Endothelial cell of umbilical vein (primary cell): ENCODE measurements around the gene FOXL1. TPM values are rescaled to one million over a fixed set of nuclear protein-coding genes. Genes with fewer than 3 reads are reported as not detected.

Experiments
- BruUV-seq: library from RNA; stranded (reverse); fragments of 400-500 nt; replicated peaks from 2 replicates; lab custom pipeline; 2021; lab: Mats Ljungman, UMichigan
- CTCF ChIA-PET: fragments of 300-600, 350-600 bp; sonication (Branson Sonifier 250); formaldehyde crosslinking; loops from one replicate; lab custom pipeline; 2021; ENCODE audit warnings: antibody characterized with exemption, inconsistent platforms; lab: Charles Lee
- POLR2A ChIA-PET: fragments of 300-600, 350-600 bp; sonication (Branson Sonifier 250); formaldehyde crosslinking; loops from one replicate; lab custom pipeline; 2021; ENCODE audit warnings: antibody characterized with exemption, inconsistent platforms; lab: Charles Lee
- DNase-seq: peaks from one replicate; pipeline ENCODE4 v3.0.0-alpha.2; 2011; ENCODE audit warnings: low read depth, low spot score
- FAIRE-seq: peaks from 2 replicates; lab custom pipeline; 2011; peaks lifted over from hg19 to GRCh38; lab: Jason Lieb, UNC
- H2AFZ ChIP-seq: 2 replicates; pipeline ENCODE4 v1.6.0; 2012; ENCODE audit warnings: low read depth, low read length, control low read depth, inconsistent platforms
- H3K27ac ChIP-seq: 2 replicates; pipeline ENCODE4 v1.5.1; 2011; ENCODE audit warnings: low read depth, mild to moderate bottlenecking, control low read depth, low read length, moderate library complexity; ENCODE audit not compliant: insufficient read depth
- H3K27me3 ChIP-seq, 2 experiments: 2 replicates each; pipeline versions ENCODE4 v1.6.0 to v1.6.1; 2011; ENCODE audit warnings: low read length in 2 of 2, mixed read lengths in 1 of 2; ENCODE audit not compliant: control insufficient read depth in 2 of 2, insufficient read depth in 2 of 2
- H3K36me3 ChIP-seq, 2 experiments: 2 replicates in 1 of 2; 3 replicates in 1 of 2; pipeline ENCODE4 v1.5.1; 2011; ENCODE audit warnings: low read length in 2 of 2, mild to moderate bottlenecking in 1 of 2, moderate library complexity in 1 of 2; ENCODE audit not compliant: control insufficient read depth in 2 of 2, insufficient read depth in 2 of 2; ENCODE audit errors: extremely low read depth in 1 of 2
- H3K4me1 ChIP-seq: 3 replicates; pipeline ENCODE4 v1.5.1; 2011; ENCODE audit warnings: mild to moderate bottlenecking, low read length; ENCODE audit not compliant: control insufficient read depth, insufficient read depth; ENCODE audit errors: extremely low read depth
- H3K4me2 ChIP-seq: 2 replicates; pipeline ENCODE4 v1.6.1; 2011; ENCODE audit warnings: low read length, control low read depth, mixed read lengths; ENCODE audit not compliant: insufficient read depth
- H3K4me3 ChIP-seq, 3 experiments: fragments of 200-600 bp in 1 of 3; sonication (generic), shearing (Covaris generic) in 1 of 3; replicated peaks in 1 of 3; 2 replicates each; pipeline ENCODE4 v1.5.1; 2011 to 2016; ENCODE audit warnings: control low read depth in 3 of 3, low read length in 3 of 3, mild to moderate bottlenecking in 2 of 3, inconsistent platforms in 1 of 3, low read depth in 1 of 3, moderate library complexity in 1 of 3; ENCODE audit not compliant: insufficient read depth in 1 of 3
- H3K79me2 ChIP-seq: 2 replicates; pipeline ENCODE4 v1.6.0; 2012; ENCODE audit warnings: low read length, inconsistent platforms; ENCODE audit not compliant: control insufficient read depth, insufficient read depth
- H3K9ac ChIP-seq: replicated peaks from 2 replicates; pipeline ENCODE3; 2011; ENCODE audit warnings: low read length, control low read depth; ENCODE audit not compliant: insufficient read depth; ENCODE audit errors: extremely low read depth
- H3K9me1 ChIP-seq: replicated peaks from 3 replicates; pipeline ENCODE4 v1.6.0; 2011; ENCODE audit warnings: mild to moderate bottlenecking, low read length; ENCODE audit not compliant: control insufficient read depth, insufficient read depth; ENCODE audit errors: extremely low read depth
- H3K9me3 ChIP-seq: replicated peaks from 2 replicates; pipeline ENCODE4 v1.5.1; 2012; ENCODE audit warnings: low read length, inconsistent platforms; ENCODE audit not compliant: control insufficient read depth, insufficient read depth
- H4K20me1 ChIP-seq: replicated peaks from 2 replicates; pipeline ENCODE3; 2011; ENCODE audit warnings: mild to moderate bottlenecking, low read length; ENCODE audit not compliant: control insufficient read depth, insufficient read depth; ENCODE audit errors: extremely low read depth
- CTCF ChIP-seq, 2 donors: IDR thresholded peaks; 1 replicate in 1 of 2; 2 replicates in 1 of 2; pipeline ENCODE4 v1.5.1; 2011; ENCODE audit warnings: low read length in 2 of 2, mild to moderate bottlenecking in 2 of 2, moderate library complexity in 2 of 2, control low read depth in 1 of 2, inconsistent platforms in 1 of 2, low read depth in 1 of 2; ENCODE audit not compliant: insufficient read depth in 1 of 2; ENCODE audit errors: extremely low read depth in 1 of 2
- EZH2 ChIP-seq: IDR thresholded peaks from 2 replicates; pipeline ENCODE4 v1.6.1; 2012; ENCODE audit warnings: borderline replicate concordance, low read depth, mild to moderate bottlenecking, moderate library complexity, low read length, inconsistent platforms; ENCODE audit not compliant: severe bottlenecking
- FOS ChIP-seq: IDR thresholded peaks from 2 replicates; pipeline ENCODE4 v1.6.1; 2011; ENCODE audit warnings: mild to moderate bottlenecking, low read length, moderate library complexity, borderline replicate concordance; ENCODE audit not compliant: insufficient read depth
- GATA2 ChIP-seq: IDR thresholded peaks from 2 replicates; pipeline ENCODE4 v1.7.0; 2011; ENCODE audit warnings: low read depth, mild to moderate bottlenecking, moderate library complexity, mixed read lengths, low read length; ENCODE audit not compliant: insufficient read length, insufficient read depth
- JUN ChIP-seq: IDR thresholded peaks from 2 replicates; pipeline ENCODE4 v1.6.1; 2011; ENCODE audit warnings: borderline replicate concordance, low read depth; ENCODE audit not compliant: insufficient read length, insufficient read depth
- MAX ChIP-seq: IDR thresholded peaks from 2 replicates; pipeline ENCODE4 v1.6.1; 2011; ENCODE audit not compliant: insufficient read depth, insufficient read length
- MYC ChIP-seq: IDR thresholded peaks from one replicate; pipeline ENCODE4 v1.6.1; 2011; ENCODE audit warnings: mild to moderate bottlenecking, low read depth, low read length
- POLR2A ChIP-seq: IDR thresholded peaks from 2 replicates; pipeline ENCODE4 v1.6.1; 2012; ENCODE audit warnings: low read depth, mild to moderate bottlenecking, control low read depth, low read length
- POLR2AphosphoS5 ChIP-seq: IDR thresholded peaks from 2 replicates; pipeline ENCODE4 v1.6.1; 2012; ENCODE audit warnings: low read depth, mild to moderate bottlenecking, control low read depth, low read length, moderate library complexity; ENCODE audit not compliant: insufficient read depth
- dilution Hi-C: fragments of 300-500 bp; cut with MboI; formaldehyde crosslinking; loops from one replicate; pipeline ENCODE4 v1.15.0; 2019; ENCODE audit warnings: low sequenced_read_pairs; ENCODE audit not compliant: extremely low pct_ligation_motif_present
- intact Hi-C: fragments of 100-400 bp; cut with micrococcal nuclease; formaldehyde crosslinking; loops from one replicate; pipeline ENCODE4 v1.10.0; 2022
- polyA plus RNA-seq, 4 experiments: library from polyadenylated mRNA; depleted of rRNA in 3 of 4; stranded (reverse) in 3 of 4; unstranded in 1 of 4; fragments of >200 nt; gene quantifications; 2 replicates each; pipeline versions ENCODE4 v1.2.1 to v1.2.3, GENCODE V29; 2011 to 2012; ENCODE audit warnings: missing spikeins in 1 of 4
- total RNA-seq: library from RNA; stranded (reverse); gene quantifications from 2 replicates; pipeline ENCODE4 v1.2.3, GENCODE V29; 2021

FOXL1 gene
- total and polyA plus RNA-seq, 2 donors (not counting 3 experiments of a cell fraction or from before 2014, with no cell fraction given): 2.8 to 3.8 TPM

GRCh38 chr16:86565181-86565631 lies 13.1 kb upstream of the FOXL1 start:
- Histone ChIP-seq H3K4me2 (peak overlapping the region; percentile 98), H3K79me2 (peaks cover 49% of the 10 kb centered on the region), H3K9me1 (no peaks in the 10 kb centered on the region), H3K4me1 (peaks cover 18% of the 10 kb centered on the region), H3K36me3 (peaks cover 0 to 5% of the 10 kb centered on the region in 2 experiments), H4K20me1 (no peaks in the 10 kb centered on the region), H3K4me3 (peak overlapping the region; percentile 1 to 99 (median 94)), H3K9me3 (no peaks in the 10 kb centered on the region), H3K27me3 (no peaks in the 10 kb centered on the region), H3K27ac (peak overlapping the region; percentile 78), H3K9ac (peak overlapping the region; percentile 59), H2AFZ (peak overlapping the region; percentile 30)
- ChIA-PET CTCF (interaction anchor here (1.0 to 10.4 kb wide), 31 partner anchors 8 to 829 kb away, joined by 3 to 283 read pairs (median 6); partner anchors contain the start of gene FBXO31), POLR2A (interaction anchor here (0.6 to 1.7 kb wide), 3 partner anchors 169 to 497 kb away, joined by 5 to 6 read pairs (median 5); no protein-coding TSS in a partner anchor)
- no TSS peak for BruUV-seq
- dilution Hi-C loops (no loop called here), intact Hi-C loops (no loop called here)
- FAIRE-seq: no peak
- no peak for TF ChIP-seq JUN
- no peak for TF ChIP-seq POLR2A
- no peak for TF ChIP-seq GATA2
- TF ChIP-seq CTCF (IDR thresholded peaks at IDR 0.05; ENCODE audit: extremely low read depth in 1 of 2, insufficient read depth in 1 of 2, low read depth in 1 of 2, low read length in 2 of 2): no peak
- TF ChIP-seq MYC: no peak
- TF ChIP-seq FOS: no peak
- no peak for TF ChIP-seq EZH2
- TF ChIP-seq POLR2AphosphoS5: no peak
- no peak for TF ChIP-seq MAX
- no peak for DNase-seq
